Activated T-helper 2 cell treated with anti-CD3 and anti-CD28 coated beads, Interferon-gamma antibody, Interleukin-2, Interleukin-4, amounts not matched to agents 10 μg/mL and 5 μg/mL and 100 μg/mL, durations not matched to agents 14 hours and 24 hours and 36 hours (primary cell): ENCODE measurements around the gene SEPTIN2. TPM values are rescaled to one million over a fixed set of nuclear protein-coding genes. Genes with fewer than 3 reads are reported as not detected.
"Not testable (repeated sequence)": the region's sequence is repeated elsewhere in the genome, so short reads cannot be mapped to it uniquely, and the experiment has no call there.

Experiments used
- DNase-seq: peaks from one replicate; pipeline ENCODE4 v3.0.0; 2021; ENCODE audit warnings: low spot score
- H3K27ac Mint-ChIP-seq: one replicate; pipeline ENCODE4 v1.8.0; 2021; ENCODE audit warnings: mixed read lengths
- H3K27me3 Mint-ChIP-seq: one replicate; pipeline ENCODE4 v1.8.0; 2021; ENCODE audit warnings: low read depth, mixed read lengths
- H3K36me3 Mint-ChIP-seq: one replicate; pipeline ENCODE4 v1.8.0; 2021; ENCODE audit warnings: low read depth, mixed read lengths
- H3K4me1 Mint-ChIP-seq: one replicate; pipeline ENCODE4 v1.8.0; 2021; ENCODE audit warnings: low read depth, mixed read lengths
- H3K4me3 Mint-ChIP-seq: one replicate; pipeline ENCODE4 v1.8.0; 2021; ENCODE audit warnings: low read depth, mild to moderate bottlenecking, moderate library complexity, mixed read lengths
- H3K9me3 Mint-ChIP-seq: one replicate; pipeline ENCODE4 v1.8.0; 2021; ENCODE audit warnings: mixed read lengths
- intact Hi-C: fragments of 100-400 bp; cut with micrococcal nuclease; formaldehyde crosslinking; loops from one replicate; pipeline ENCODE4 v1.15.1; 2023
- total RNA-seq: library from RNA; stranded (reverse); gene quantifications from 2 replicates; pipeline ENCODE4 v1.2.3, GENCODE V29; 2022

The SEPTIN2 gene
- total RNA-seq, 1 donor from 2014 or later: 231 TPM

- Mint-ChIP-seq H3K27ac (peak overlapping the region; percentile 82), H3K4me3 (peak overlapping the region; percentile 56), H3K4me1 (peaks cover 55% of the 10 kb centered on the region), H3K9me3 (no peaks in the 10 kb centered on the region), H3K36me3 (peaks cover 33% of the 10 kb centered on the region), H3K27me3 (no peaks in the 10 kb centered on the region)
- peak; percentile 51 for DNase-seq
- intact Hi-C loops: loop anchor here (10.0 kb wide), 1 partner anchor 1285 kb away; the partner anchor contains the start of gene NDUFA10
Observed at GRCh38 chr2:241309684-241310117, 6.0 kb upstream of the SEPTIN2 start.

- Mint-ChIP-seq H3K9me3 (no peaks in the 10 kb centered on the region), H3K27ac (peak overlapping the region; percentile 54), H3K36me3 (peaks cover 34% of the 10 kb centered on the region), H3K4me3 (no peak overlapping the region), H3K27me3 (no peaks in the 10 kb centered on the region), H3K4me1 (peaks cover 50% of the 10 kb centered on the region)
- intact Hi-C loops: loop anchor here (10.0 kb wide), 1 partner anchor 1286 kb away; the partner anchor contains the start of gene NDUFA10
- DNase-seq: no peak
Observed at GRCh38 chr2:241310917-241311566, 4.7 kb upstream of the SEPTIN2 start.

- Mint-ChIP-seq H3K4me1 (peaks cover 54% of the 10 kb centered on the region), H3K4me3 (no peak overlapping the region), H3K9me3 (no peaks in the 10 kb centered on the region), H3K27me3 (no peaks in the 10 kb centered on the region), H3K27ac (no peak overlapping the region), H3K36me3 (peaks cover 43% of the 10 kb centered on the region)
- intact Hi-C loops: loop anchor here (10.0 kb wide), 1 partner anchor 1287 kb away; the partner anchor contains the start of gene NDUFA10
- no peak for DNase-seq
Observed at GRCh38 chr2:241312082-241312481, 3.6 kb upstream of the SEPTIN2 start.

GRCh38 chr2:241313543-241314095 lies 2.1 kb upstream of the SEPTIN2 start:
- DNase-seq: no peak
- Mint-ChIP-seq H3K27ac (peak overlapping the region; percentile 64), H3K4me3 (peak overlapping the region; percentile 94), H3K9me3 (no peaks in the 10 kb centered on the region), H3K4me1 (peaks cover 62% of the 10 kb centered on the region), H3K27me3 (no peaks in the 10 kb centered on the region), H3K36me3 (peaks cover 52% of the 10 kb centered on the region)
- intact Hi-C loops: loop anchor here (2.0 to 10.0 kb wide), 4 partner anchors 195 to 1289 kb away; partner anchors contain the start of genes DUSP28, NDUFA10 and STK25

GRCh38 chr2:241314226-241315092 lies 1.3 kb upstream of the SEPTIN2 start:
- Mint-ChIP-seq H3K36me3 (peaks cover 46% of the 10 kb centered on the region), H3K4me3 (peak overlapping the region; percentile 94), H3K4me1 (peaks cover 60% of the 10 kb centered on the region), H3K27me3 (no peaks in the 10 kb centered on the region), H3K9me3 (no peaks in the 10 kb centered on the region), H3K27ac (peak overlapping the region; percentile 77)
- DNase-seq: no peak
- intact Hi-C loops: loop anchor here (1.0 to 10.0 kb wide), 7 partner anchors 42 to 1290 kb away; partner anchors contain the start of genes DUSP28, FARP2, NDUFA10 and STK25

- Mint-ChIP-seq H3K4me1 (peaks cover 60% of the 10 kb centered on the region), H3K36me3 (peaks cover 49% of the 10 kb centered on the region), H3K4me3 (peak within 1 kb of the TSS; percentile 94), H3K9me3 (no peaks in the 10 kb centered on the region), H3K27ac (peak within 1 kb of the TSS; percentile 100), H3K27me3 (no peaks in the 10 kb centered on the region)
- DNase-seq: peak; percentile 100
- intact Hi-C loops: loop anchor here (1.0 to 10.0 kb wide), 7 partner anchors 41 to 1290 kb away; partner anchors contain the start of genes DUSP28, FARP2, NDUFA10 and STK25
Observed at GRCh38 chr2:241315093-241315878, 439 bp upstream of the SEPTIN2 start, which contains the start of gene HDLBP. TSS of gene HDLBP (minus strand) at chr2:241315672. CDS start at chr2:241266869, 48,803 bp downstream.

- peak overlapping the region; percentile 94 for H3K4me3 Mint-ChIP-seq
- peak overlapping the region; percentile 97 for H3K27ac Mint-ChIP-seq
- no peaks in the 10 kb centered on the region for H3K9me3 Mint-ChIP-seq
- H3K27me3 Mint-ChIP-seq: no peaks in the 10 kb centered on the region
- DNase-seq: no peak
- intact Hi-C loops: loop anchor here (10.0 kb wide), 1 partner anchor 1292 kb away; the partner anchor contains the start of gene NDUFA10
- H3K4me1 Mint-ChIP-seq: peaks cover 58% of the 10 kb centered on the region
- peaks cover 54% of the 10 kb centered on the region for H3K36me3 Mint-ChIP-seq
Observed at GRCh38 chr2:241316825-241317224, 1.1 kb downstream of the SEPTIN2 start.

- peaks cover 56% of the 10 kb centered on the region for H3K4me1 Mint-ChIP-seq
- H3K27ac Mint-ChIP-seq: peak overlapping the region; percentile 97
- H3K36me3 Mint-ChIP-seq: peaks cover 54% of the 10 kb centered on the region
- no peaks in the 10 kb centered on the region for H3K9me3 Mint-ChIP-seq
- no peak for DNase-seq
- no peaks in the 10 kb centered on the region for H3K27me3 Mint-ChIP-seq
- H3K4me3 Mint-ChIP-seq: peak overlapping the region; percentile 94
- intact Hi-C loops: loop anchor here (10.0 kb wide), 1 partner anchor 1293 kb away; the partner anchor contains the start of gene NDUFA10
Observed at GRCh38 chr2:241317391-241317790, 1.7 kb downstream of the SEPTIN2 start.

- H3K9me3 Mint-ChIP-seq, H3K27ac Mint-ChIP-seq, H3K27me3 Mint-ChIP-seq, DNase-seq: not testable (repeated sequence)
- intact Hi-C loops: loop anchor here (10.0 kb wide), 1 partner anchor 1294 kb away; the partner anchor contains the start of gene NDUFA10
- peaks cover 54% of the 10 kb centered on the region for H3K36me3 Mint-ChIP-seq
- peaks cover 51% of the 10 kb centered on the region for H3K4me1 Mint-ChIP-seq
- peak overlapping the region; percentile 10 for H3K4me3 Mint-ChIP-seq
Observed at GRCh38 chr2:241318830-241319229, 3.1 kb downstream of the SEPTIN2 start.

GRCh38 chr2:241320394-241320793 lies 4.7 kb downstream of the SEPTIN2 start:
- intact Hi-C loops: no loop called here
- Mint-ChIP-seq H3K4me1 (peaks cover 58% of the 10 kb centered on the region), H3K27me3 (no peaks in the 10 kb centered on the region), H3K27ac (no peak overlapping the region), H3K36me3 (peaks cover 66% of the 10 kb centered on the region), H3K9me3 (no peaks in the 10 kb centered on the region), H3K4me3 (no peak overlapping the region)
- DNase-seq: no peak

GRCh38 chr2:241321033-241321432 lies 5.3 kb downstream of the SEPTIN2 start:
- Mint-ChIP-seq H3K27ac (no peak overlapping the region), H3K4me3 (no peak overlapping the region), H3K36me3 (peaks cover 68% of the 10 kb centered on the region)

More at GRCh38 chr2:241321033-241321432, 5.3 kb downstream of the SEPTIN2 start:
- intact Hi-C loops: no loop called here
- Mint-ChIP-seq H3K9me3 (no peaks in the 10 kb centered on the region), H3K27me3 (no peaks in the 10 kb centered on the region), H3K4me1 (peaks cover 58% of the 10 kb centered on the region)
- no peak for DNase-seq
